Stimulated activated CD8-positive, alpha-beta memory T cell treated with anti-CD3 and anti-CD28 coated beads, Interleukin-7, amount 100 ng/mL, for 4 hours (primary cell): ENCODE data around the gene IRGQ.

ENCODE experiments used
- DNase-seq, 2 donors: peaks; one replicate each; pipeline ENCODE4 v3.0.0-alpha.2; 2020; ENCODE audit warnings: low read depth in 2 of 2

The IRGQ gene

DNA sequence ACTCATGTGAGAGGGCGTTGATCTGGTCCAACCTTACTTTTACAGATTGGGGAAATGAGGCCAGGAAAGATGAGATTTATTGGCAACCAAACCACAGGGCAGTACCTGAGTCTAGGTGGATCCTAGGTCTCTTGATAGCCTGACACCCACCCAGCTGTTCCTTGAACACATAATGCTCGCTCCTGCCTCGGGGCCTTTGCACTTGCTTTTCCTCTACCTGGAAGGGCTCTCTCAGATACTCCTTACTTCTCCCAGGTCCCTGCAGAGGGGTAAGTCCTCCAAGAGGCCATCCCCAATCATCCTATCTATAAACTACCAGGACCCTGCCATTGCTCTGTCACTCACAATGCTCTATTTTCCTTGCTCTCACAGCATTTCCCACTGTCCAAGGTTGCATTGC is 55.6 kb downstream of the IRGQ start:
- DNase-seq = no peak

GRCh38 chr19:43538922-43539321 is 57.0 kb downstream of the IRGQ start:
- DNase-seq = no peak

DNA sequence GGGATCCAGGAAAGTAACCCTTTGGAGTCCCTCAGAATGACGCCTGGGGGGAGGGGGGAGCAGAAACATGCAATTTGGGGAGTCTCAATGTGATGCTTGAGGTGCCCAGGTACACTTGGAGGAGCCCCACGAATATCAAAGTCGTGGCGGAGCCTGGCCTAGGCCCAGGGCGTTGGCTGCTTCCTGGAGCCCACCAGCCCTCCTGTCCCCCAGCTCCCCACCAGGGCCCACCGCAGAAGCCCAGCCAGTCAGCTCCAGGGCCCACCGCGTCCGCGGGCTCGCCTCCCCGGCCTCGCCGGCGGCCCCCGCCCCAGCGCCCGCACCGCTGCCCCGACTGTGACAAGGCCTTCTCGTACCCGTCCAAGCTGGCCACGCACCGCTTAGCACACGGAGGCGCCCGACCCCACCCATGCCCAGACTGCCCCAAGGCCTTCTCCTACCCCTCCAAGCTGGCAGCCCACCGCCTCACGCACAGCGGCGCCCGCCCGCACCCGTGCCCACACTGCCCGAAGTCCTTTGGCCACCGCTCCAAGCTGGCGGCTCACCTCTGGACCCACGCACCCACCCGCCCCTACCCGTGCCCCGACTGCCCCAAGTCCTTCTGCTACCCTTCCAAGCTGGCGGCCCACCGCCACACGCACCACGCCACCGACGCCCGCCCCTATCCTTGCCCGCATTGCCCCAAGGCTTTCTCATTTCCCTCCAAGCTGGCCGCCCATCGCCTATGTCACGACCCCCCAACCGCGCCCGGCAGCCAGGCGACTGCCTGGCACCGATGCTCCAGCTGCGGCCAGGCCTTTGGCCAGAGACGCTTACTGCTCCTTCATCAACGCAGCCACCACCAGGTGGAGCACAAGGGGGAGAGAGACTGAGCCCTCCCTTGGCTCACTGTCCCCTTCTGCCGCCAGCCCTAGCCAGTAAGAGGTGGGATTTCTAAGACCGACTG is 60.8 kb downstream of the IRGQ start:
- DNase-seq = no peak
